ENCODE data around the gene DMRT3.

Gene DMRT3

GRCh38 chr9:976943-977837 is 735 bp downstream of the DMRT3 start:
- Histone ChIP-seq H3K27ac (ENCODE audit: poor library complexity, severe bottlenecking) (no peak overlapping the region), H3K4me1 (ENCODE audit: insufficient read depth, poor library complexity, severe bottlenecking) (no peaks in the 10 kb centered on the region), H3K9me3 (ENCODE audit: severe bottlenecking) (no peaks in the 10 kb centered on the region), H3K27me3 (ENCODE audit: insufficient read depth, poor library complexity, severe bottlenecking) (peaks cover 100% of the 10 kb centered on the region), H3K36me3 (ENCODE audit: low read depth) (no peaks in the 10 kb centered on the region), H3K4me3 (ENCODE audit: severe bottlenecking) (no peak overlapping the region)
- TF ChIP-seq, protein P1, sequence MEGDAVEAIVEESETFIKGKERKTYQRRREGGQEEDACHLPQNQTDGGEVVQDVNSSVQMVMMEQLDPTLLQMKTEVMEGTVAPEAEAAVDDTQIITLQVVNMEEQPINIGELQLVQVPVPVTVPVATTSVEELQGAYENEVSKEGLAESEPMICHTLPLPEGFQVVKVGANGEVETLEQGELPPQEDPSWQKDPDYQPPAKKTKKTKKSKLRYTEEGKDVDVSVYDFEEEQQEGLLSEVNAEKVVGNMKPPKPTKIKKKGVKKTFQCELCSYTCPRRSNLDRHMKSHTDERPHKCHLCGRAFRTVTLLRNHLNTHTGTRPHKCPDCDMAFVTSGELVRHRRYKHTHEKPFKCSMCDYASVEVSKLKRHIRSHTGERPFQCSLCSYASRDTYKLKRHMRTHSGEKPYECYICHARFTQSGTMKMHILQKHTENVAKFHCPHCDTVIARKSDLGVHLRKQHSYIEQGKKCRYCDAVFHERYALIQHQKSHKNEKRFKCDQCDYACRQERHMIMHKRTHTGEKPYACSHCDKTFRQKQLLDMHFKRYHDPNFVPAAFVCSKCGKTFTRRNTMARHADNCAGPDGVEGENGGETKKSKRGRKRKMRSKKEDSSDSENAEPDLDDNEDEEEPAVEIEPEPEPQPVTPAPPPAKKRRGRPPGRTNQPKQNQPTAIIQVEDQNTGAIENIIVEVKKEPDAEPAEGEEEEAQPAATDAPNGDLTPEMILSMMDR (IDR thresholded peaks at IDR 0.05; ENCODE audit: poor library complexity, severe bottlenecking): no peak
- DNase-seq (ENCODE audit: low spot score): no peak
- peak; percentile 24; the same call in 2 of the 3 replicates for ATAC-seq (ENCODE audit: low read depth)

- TF ChIP-seq, protein P1 (IDR thresholded peaks at IDR 0.05; ENCODE audit: poor library complexity, severe bottlenecking): no peak
- Histone ChIP-seq H3K4me1 (ENCODE audit: insufficient read depth, poor library complexity, severe bottlenecking) (no peaks in the 10 kb centered on the region), H3K9me3 (ENCODE audit: severe bottlenecking) (no peaks in the 10 kb centered on the region), H3K36me3 (ENCODE audit: low read depth) (no peaks in the 10 kb centered on the region), H3K27me3 (ENCODE audit: insufficient read depth, poor library complexity, severe bottlenecking) (peaks cover 100% of the 10 kb centered on the region), H3K4me3 (ENCODE audit: severe bottlenecking) (no peak overlapping the region), H3K27ac (ENCODE audit: poor library complexity, severe bottlenecking) (no peak overlapping the region)
- DNase-seq (ENCODE audit: low spot score) (no peak), ATAC-seq (ENCODE audit: low read depth) (no peak)
Measured at GRCh38 chr9:977838-978830, 1.7 kb downstream of the DMRT3 start.

DNA sequence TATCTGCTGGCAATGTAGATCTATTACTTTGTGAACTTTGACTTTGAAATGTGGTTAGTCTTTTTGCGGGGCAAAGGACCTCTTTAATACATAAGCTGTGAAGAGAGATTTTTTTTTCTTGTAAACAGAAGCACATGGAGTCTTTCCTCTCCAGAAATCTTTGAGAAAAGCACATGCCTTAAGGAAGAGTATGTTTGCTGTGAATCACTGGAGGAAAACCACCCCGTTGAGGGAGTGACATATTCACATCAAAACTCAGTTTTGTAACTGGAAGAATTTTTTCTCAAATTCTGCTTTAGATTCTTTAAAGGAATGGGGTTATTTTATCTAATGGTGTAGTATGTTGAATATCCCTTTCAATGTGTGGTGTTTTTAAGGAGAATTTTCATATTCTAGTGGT is 3.5 kb downstream of the DMRT3 start:
- Histone ChIP-seq H3K36me3 (ENCODE audit: low read depth) (no peaks in the 10 kb centered on the region), H3K4me1 (ENCODE audit: insufficient read depth, poor library complexity, severe bottlenecking) (no peaks in the 10 kb centered on the region), H3K4me3 (ENCODE audit: severe bottlenecking) (no peak overlapping the region), H3K9me3 (ENCODE audit: severe bottlenecking) (no peaks in the 10 kb centered on the region), H3K27ac (ENCODE audit: poor library complexity, severe bottlenecking) (no peak overlapping the region), H3K27me3 (ENCODE audit: insufficient read depth, poor library complexity, severe bottlenecking) (peaks cover 100% of the 10 kb centered on the region)
- no peak for DNase-seq (ENCODE audit: low spot score)
- TF ChIP-seq, protein P1 (IDR thresholded peaks at IDR 0.05; ENCODE audit: poor library complexity, severe bottlenecking): no peak
- ATAC-seq (ENCODE audit: low read depth): no peak

GRCh38 chr9:980640-981039 is 4.2 kb downstream of the DMRT3 start:
- Histone ChIP-seq H3K4me3 (ENCODE audit: severe bottlenecking) (no peak overlapping the region), H3K36me3 (ENCODE audit: low read depth) (no peaks in the 10 kb centered on the region), H3K9me3 (ENCODE audit: severe bottlenecking) (no peaks in the 10 kb centered on the region), H3K27me3 (ENCODE audit: insufficient read depth, poor library complexity, severe bottlenecking) (peaks cover 100% of the 10 kb centered on the region), H3K4me1 (ENCODE audit: insufficient read depth, poor library complexity, severe bottlenecking) (no peaks in the 10 kb centered on the region), H3K27ac (ENCODE audit: poor library complexity, severe bottlenecking) (no peak overlapping the region)
- no peak for ATAC-seq (ENCODE audit: low read depth)
- DNase-seq (ENCODE audit: low spot score): no peak
- TF ChIP-seq, protein P1 (IDR thresholded peaks at IDR 0.05; ENCODE audit: poor library complexity, severe bottlenecking): no peak
